CD8-positive, alpha-beta memory T cell (primary cell): ENCODE data around the gene MFSD2B. TPM values are rescaled to one million over a fixed set of nuclear protein-coding genes. Genes with fewer than 3 reads are reported as not detected.
A peak's percentile ranks its signal among the peaks of the same experiment; 100 is the strongest.

Experiments
- CTCF ChIA-PET: fragments of 350-600 bp; sonication (Branson Sonifier 250); formaldehyde crosslinking; loops from one replicate; lab custom pipeline; 2021; ENCODE audit warnings: antibody characterized with exemption; lab: Charles Lee
- POLR2A ChIA-PET: fragments of 350-600 bp; sonication (Branson Sonifier 250); formaldehyde crosslinking; loops from one replicate; lab custom pipeline; 2021; ENCODE audit warnings: antibody characterized with exemption; lab: Charles Lee
- DNase-seq, 5 donors: peaks; one replicate each; pipeline versions ENCODE4 v3.0.0 to v3.0.0-alpha.2; 2020 to 2022; ENCODE audit warnings: mixed read lengths in 1 of 5
- H3K27ac ChIP-seq: one replicate; pipeline ENCODE4 v1.7.0; 2013; ENCODE audit warnings: low read depth, mild to moderate bottlenecking, low read length, moderate library complexity
- H3K27me3 ChIP-seq: 2 replicates; pipeline ENCODE4 v1.7.0; 2013; ENCODE audit warnings: low read length, mild to moderate bottlenecking; ENCODE audit not compliant: insufficient read depth, poor library complexity, severe bottlenecking
- H3K36me3 ChIP-seq: 2 replicates; pipeline ENCODE4 v1.7.0; 2013; ENCODE audit warnings: mild to moderate bottlenecking, low read length, moderate library complexity; ENCODE audit not compliant: insufficient read depth
- H3K4me1 ChIP-seq: 2 replicates; pipeline ENCODE4 v1.7.0; 2013; ENCODE audit warnings: mild to moderate bottlenecking, low read length, moderate library complexity; ENCODE audit not compliant: insufficient read depth
- H3K4me3 ChIP-seq: 2 replicates; pipeline ENCODE4 v1.7.0; 2013; ENCODE audit warnings: mild to moderate bottlenecking, low read length
- H3K9me3 ChIP-seq: 2 replicates; pipeline ENCODE4 v1.7.0; 2013; ENCODE audit warnings: mild to moderate bottlenecking, low read length
- H3K27ac Mint-ChIP-seq, 8 donors: one replicate each; pipeline ENCODE4 v1.8.0; 2020 to 2021; ENCODE audit warnings: mixed read lengths in 8 of 8, mild to moderate bottlenecking in 6 of 8, inconsistent platforms in 3 of 8, moderate library complexity in 3 of 8
- H3K27me3 Mint-ChIP-seq, 2 donors: one replicate each; pipeline ENCODE4 v1.8.0; 2020 to 2021; ENCODE audit warnings: mixed read lengths in 2 of 2, mild to moderate bottlenecking in 1 of 2, moderate library complexity in 1 of 2
- H3K36me3 Mint-ChIP-seq, 3 donors: one replicate each; pipeline ENCODE4 v1.8.0; 2020 to 2021; ENCODE audit warnings: mixed read lengths in 3 of 3, inconsistent platforms in 1 of 3, mild to moderate bottlenecking in 1 of 3
- H3K4me1 Mint-ChIP-seq, 3 donors: one replicate each; pipeline ENCODE4 v1.8.0; 2020 to 2021; ENCODE audit warnings: mixed read lengths in 3 of 3, inconsistent platforms in 1 of 3, mild to moderate bottlenecking in 1 of 3
- H3K4me3 Mint-ChIP-seq, 7 donors: one replicate each; pipeline ENCODE4 v1.8.0; 2020 to 2021; ENCODE audit warnings: mixed read lengths in 7 of 7, mild to moderate bottlenecking in 6 of 7, moderate library complexity in 4 of 7, inconsistent platforms in 2 of 7
- H3K9me3 Mint-ChIP-seq, 5 donors: one replicate each; pipeline ENCODE4 v1.8.0; 2020 to 2022; ENCODE audit warnings: mixed read lengths in 5 of 5, mild to moderate bottlenecking in 3 of 5, moderate library complexity in 2 of 5, inconsistent platforms in 1 of 5
- polyA plus RNA-seq: library from polyadenylated mRNA; unstranded; fragments of 300-500 nt; fragmentation: Illumina TruSeq; gene quantifications from one replicate; pipeline ENCODE4 v1.2.3, GENCODE V29; 2021
- total RNA-seq, 2 experiments: library from RNA; stranded (reverse); gene quantifications; one replicate each; pipeline ENCODE4 v1.2.3, GENCODE V29; 2021

MFSD2B gene
- total and polyA plus RNA-seq, 3 experiments from 2014 or later, result 0.24 TPM; not detected in 2

DNA sequence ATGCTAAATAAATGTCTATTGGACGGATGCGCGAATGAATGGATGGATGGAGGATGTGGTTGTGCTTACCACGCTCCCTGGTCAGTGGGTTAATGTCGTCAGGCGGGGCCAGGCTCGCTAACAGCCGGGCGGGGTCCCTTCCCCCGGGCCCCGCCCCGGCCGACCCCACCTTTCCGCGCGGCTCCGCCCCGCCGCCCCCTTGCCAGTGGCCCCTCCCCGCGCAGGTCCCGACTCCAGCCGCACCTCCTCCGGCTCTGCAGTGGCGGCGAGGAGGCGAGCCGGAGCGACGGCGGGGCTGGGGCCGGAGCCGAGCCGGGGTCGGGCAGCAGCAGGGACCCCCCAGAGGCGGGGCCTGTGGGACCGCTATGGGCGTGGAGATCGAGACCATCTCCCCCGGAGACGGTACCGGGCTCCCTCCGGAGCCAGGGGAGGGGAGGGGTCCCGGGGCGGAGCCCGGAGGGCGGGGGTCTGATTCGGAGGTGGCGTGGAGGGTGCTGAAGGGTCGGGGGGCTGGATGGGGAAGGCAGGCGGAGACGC, 39.7 kb downstream of the MFSD2B start, which contains the start of gene FKBP1B:
Gene FKBP1B (plus strand): TSS at position 257 of the 537 bp plus-strand sequence. CDS start 109 bp downstream, at position 366.
- Histone ChIP-seq H3K9me3 (no peaks in the 10 kb centered on the region), H3K27ac (no peak within 1 kb of the TSS), H3K4me1 (peaks cover 22% of the 10 kb centered on the region), H3K27me3 (peaks cover 7% of the 10 kb centered on the region), H3K36me3 (no peaks in the 10 kb centered on the region), H3K4me3 (peak within 1 kb of the TSS; percentile 51)
- Mint-ChIP-seq H3K4me3 (peak within 1 kb of the TSS in 2 of 7 donors; percentile 82 to 92), H3K4me1 (peaks cover 22 to 36% (median 35%) of the 10 kb centered on the region in 3 donors), H3K9me3 (no peaks in the 10 kb centered on the region), H3K36me3 (peaks cover 0 to 3% (median 0%) of the 10 kb centered on the region in 3 donors), H3K27ac (peak within 1 kb of the TSS in 4 of 8 donors; percentile 22 to 61 (median 52)), H3K27me3 (peaks cover 0 to 2% of the 10 kb centered on the region in 2 donors)
- CTCF ChIA-PET, result interaction anchor here (2.5 to 3.2 kb wide), 2 partner anchors 35 to 123 kb away, joined by 11 to 14 read pairs; partner anchors contain the start of genes ATAD2B and TP53I3
- POLR2A ChIA-PET, result interaction anchor here (1.1 to 1.4 kb wide), 2 partner anchors 27 to 123 kb away, joined by 3 to 7 read pairs; partner anchors contain the start of gene ATAD2B
- DNase-seq, result peak; percentile 34 to 79 (median 62)

DNA sequence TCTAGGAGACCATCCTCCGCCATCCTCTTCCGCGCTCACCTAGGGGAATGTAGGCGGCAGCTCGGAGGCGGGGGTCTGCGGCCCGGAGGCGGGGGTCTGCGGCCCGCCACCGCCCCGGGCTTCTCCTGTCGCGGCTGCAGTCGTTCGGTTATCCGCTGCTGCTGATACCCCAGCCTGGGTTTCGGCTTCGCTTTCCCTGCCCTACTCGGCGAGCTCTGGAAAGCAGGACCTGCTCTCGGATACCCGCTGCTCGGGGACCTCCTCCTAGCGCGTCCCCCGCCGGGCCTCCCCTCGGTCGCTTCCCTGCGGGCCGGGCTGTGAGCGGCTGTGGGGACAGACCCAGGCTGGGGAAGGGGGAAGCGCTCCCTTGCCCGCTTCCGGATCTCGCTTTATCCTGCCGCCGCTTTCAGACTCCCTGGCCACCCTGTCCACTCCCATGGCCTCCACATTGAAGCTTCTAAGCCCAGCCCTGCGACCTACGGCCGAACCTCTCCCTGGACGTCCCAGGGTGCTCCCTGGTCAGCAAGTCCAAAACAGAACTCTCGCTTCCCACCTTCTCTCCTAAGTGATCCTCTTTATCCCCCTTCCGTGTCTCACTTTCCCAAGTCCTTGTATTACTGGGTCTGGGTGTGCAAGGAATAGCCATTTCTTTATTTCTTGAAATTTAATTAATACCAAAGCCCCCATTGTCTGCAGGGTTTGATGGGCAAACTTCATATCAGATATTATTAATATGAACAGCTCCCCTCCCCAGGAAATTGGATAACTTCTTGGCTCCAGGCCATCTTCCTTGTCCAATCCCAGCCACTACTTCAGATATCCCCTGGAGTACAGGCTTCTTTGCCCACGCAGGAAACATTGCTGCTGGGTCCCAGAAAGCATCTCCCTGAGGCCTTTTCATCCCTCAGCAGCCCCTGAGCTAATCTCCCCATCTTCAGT, 40.4 kb downstream of the MFSD2B start:
- H3K9me3 Mint-ChIP-seq, result no peaks in the 10 kb centered on the region
- Histone ChIP-seq H3K27me3 (peaks cover 7% of the 10 kb centered on the region), H3K27ac (no peak overlapping the region), H3K36me3 (no peaks in the 10 kb centered on the region), H3K4me3 (peak overlapping the region; percentile 51), H3K4me1 (peaks cover 22% of the 10 kb centered on the region), H3K9me3 (no peaks in the 10 kb centered on the region)
- peaks cover 0 to 2% of the 10 kb centered on the region in 2 donors for H3K27me3 Mint-ChIP-seq
- peaks cover 19 to 30% (median 29%) of the 10 kb centered on the region in 3 donors for H3K4me1 Mint-ChIP-seq
- DNase-seq, result no peak
- CTCF ChIA-PET, result interaction anchor here (1.1 to 3.2 kb wide), 4 partner anchors 26 to 123 kb away, joined by 3 to 14 read pairs (median 8); partner anchors contain the start of genes ATAD2B, SF3B6 and TP53I3
- POLR2A ChIA-PET, result no interaction called here
- peak overlapping the region in 2 of 7 donors; percentile 30 to 92 for H3K4me3 Mint-ChIP-seq
- H3K27ac Mint-ChIP-seq, result no peak overlapping the region
- peaks cover 0 to 3% (median 0%) of the 10 kb centered on the region in 3 donors for H3K36me3 Mint-ChIP-seq

- Histone ChIP-seq H3K36me3 (no peaks in the 10 kb centered on the region), H3K4me1 (peaks cover 14% of the 10 kb centered on the region), H3K4me3 (no peak overlapping the region), H3K27me3 (peaks cover 7% of the 10 kb centered on the region), H3K9me3 (no peaks in the 10 kb centered on the region), H3K27ac (no peak overlapping the region)
- no peak overlapping the region for H3K4me3 Mint-ChIP-seq
- H3K27ac Mint-ChIP-seq, result no peak overlapping the region
- peaks cover 13 to 21% (median 20%) of the 10 kb centered on the region in 3 donors for H3K4me1 Mint-ChIP-seq
- POLR2A ChIA-PET, result no interaction called here
- peaks cover 0 to 2% of the 10 kb centered on the region in 2 donors for H3K27me3 Mint-ChIP-seq
- H3K9me3 Mint-ChIP-seq, result no peaks in the 10 kb centered on the region
- CTCF ChIA-PET, result interaction anchor here (1.3 to 3.2 kb wide), 2 partner anchors 27 to 32 kb away, joined by 3 to 14 read pairs; partner anchors contain the start of gene TP53I3
- no peak for DNase-seq
- peaks cover 0 to 3% (median 0%) of the 10 kb centered on the region in 3 donors for H3K36me3 Mint-ChIP-seq
Measured at GRCh38 chr2:24051833-24052232, 41.9 kb downstream of the MFSD2B start.

DNA sequence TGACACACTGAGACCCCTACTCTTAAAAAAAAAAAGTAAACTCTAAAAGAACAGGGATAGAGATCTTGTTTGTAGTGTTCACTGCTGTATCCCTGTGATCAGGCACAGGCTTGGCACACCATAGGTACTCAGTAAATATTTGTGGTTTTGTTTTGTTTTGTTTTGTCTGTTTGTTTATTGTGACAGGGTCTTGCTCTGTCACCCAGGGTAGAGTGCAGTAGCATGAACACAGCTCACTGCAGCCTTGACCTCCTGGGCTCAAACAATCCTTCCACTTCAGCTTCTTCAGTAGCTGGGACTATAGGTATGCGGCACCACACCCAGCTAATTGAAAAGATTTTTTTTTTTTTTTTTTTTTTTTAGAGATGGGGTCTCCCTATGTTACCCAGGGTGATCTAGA, 43.1 kb downstream of the MFSD2B start:
- Histone ChIP-seq H3K27ac (no peak overlapping the region), H3K36me3 (no peaks in the 10 kb centered on the region), H3K9me3 (no peaks in the 10 kb centered on the region), H3K4me1 (peaks cover 9% of the 10 kb centered on the region), H3K4me3 (no peak overlapping the region), H3K27me3 (peaks cover 7% of the 10 kb centered on the region)
- H3K4me1 Mint-ChIP-seq, result peaks cover 4 to 11% (median 9%) of the 10 kb centered on the region in 3 donors
- CTCF ChIA-PET, result no interaction called here
- no peaks in the 10 kb centered on the region for H3K36me3 Mint-ChIP-seq
- no peaks in the 10 kb centered on the region for H3K9me3 Mint-ChIP-seq
- H3K27me3 Mint-ChIP-seq, result peaks cover 0 to 2% of the 10 kb centered on the region in 2 donors
- POLR2A ChIA-PET, result interaction anchor here (0.8 kb wide), 1 partner anchor 20 kb away, joined by 3 read pairs; no protein-coding TSS in a partner anchor
- no peak for DNase-seq
- no peak overlapping the region for H3K27ac Mint-ChIP-seq
- peak overlapping the region in 1 of 7 donors; percentile 57 for H3K4me3 Mint-ChIP-seq

DNA sequence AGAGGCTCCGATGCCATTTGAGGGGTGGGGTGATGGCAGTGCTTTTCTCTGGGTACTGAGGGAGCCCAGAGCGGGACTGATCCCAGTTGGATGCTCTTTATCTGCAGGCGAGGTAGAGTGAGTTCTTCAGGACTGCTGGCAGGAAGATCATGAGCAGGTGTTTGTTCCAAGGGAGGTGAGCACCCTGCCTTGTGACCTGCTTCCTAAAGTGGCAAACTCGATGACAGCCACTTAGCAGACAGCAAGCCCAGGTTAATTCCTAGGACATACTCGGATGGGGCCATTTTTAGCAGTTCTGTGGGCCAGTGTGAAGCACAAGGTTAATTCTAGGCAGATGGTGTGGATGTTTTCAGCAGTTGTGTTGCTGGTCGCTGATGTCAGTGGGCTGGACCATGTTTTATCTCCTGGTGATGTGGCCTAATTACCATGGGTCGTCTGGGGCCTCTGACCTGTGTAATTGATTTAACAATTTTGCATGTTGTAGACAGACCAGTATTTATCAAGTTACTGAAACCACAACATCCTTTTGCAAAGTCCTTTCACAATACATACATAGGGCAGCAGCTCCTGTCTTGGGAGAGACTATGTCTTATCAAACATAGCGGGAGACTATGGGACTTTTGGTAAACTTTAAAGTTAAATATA, 44.6 kb downstream of the MFSD2B start:
- no peaks in the 10 kb centered on the region for H3K9me3 Mint-ChIP-seq
- Histone ChIP-seq H3K27me3 (peaks cover 7% of the 10 kb centered on the region), H3K9me3 (no peaks in the 10 kb centered on the region), H3K4me3 (no peak overlapping the region), H3K4me1 (peaks cover under 1% of the 10 kb centered on the region), H3K36me3 (no peaks in the 10 kb centered on the region), H3K27ac (no peak overlapping the region)
- H3K4me1 Mint-ChIP-seq, result peaks cover 0 to under 1% (median under 1%) of the 10 kb centered on the region in 3 donors
- peak overlapping the region in 2 of 7 donors; percentile 25 to 52 for H3K4me3 Mint-ChIP-seq
- no peaks in the 10 kb centered on the region for H3K36me3 Mint-ChIP-seq
- H3K27me3 Mint-ChIP-seq, result peaks cover 0 to 2% of the 10 kb centered on the region in 2 donors
- DNase-seq, result no peak
- ChIA-PET CTCF (no interaction called here), POLR2A (no interaction called here)
- H3K27ac Mint-ChIP-seq, result peak overlapping the region in 1 of 8 donors; percentile 30

DNA sequence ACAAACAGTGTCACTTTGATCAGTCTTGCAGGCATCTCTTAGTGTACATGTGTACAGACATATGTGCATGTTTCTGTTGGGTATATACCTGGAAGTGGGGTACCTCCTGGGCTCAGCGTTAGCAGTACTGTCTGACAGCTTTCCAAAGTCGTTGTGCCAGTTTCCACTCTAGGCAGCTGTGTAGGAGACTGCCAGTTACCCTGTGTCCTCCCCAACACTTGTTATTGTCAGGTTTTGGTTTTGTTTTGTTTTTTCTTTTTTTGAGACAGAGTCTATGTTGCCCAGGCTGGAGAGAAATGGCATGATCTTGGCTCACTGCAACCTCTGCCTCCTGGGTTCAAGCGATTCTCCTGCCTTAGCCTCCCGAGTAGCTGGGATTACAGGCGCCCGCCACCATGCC, 45.9 kb downstream of the MFSD2B start:
- DNase-seq, result no peak
- no peak overlapping the region for H3K27ac Mint-ChIP-seq
- POLR2A ChIA-PET, result no interaction called here

GRCh38 chr2:24058564-24059271, 48.8 kb downstream of the MFSD2B start:
- Mint-ChIP-seq H3K4me3 (no peak overlapping the region), H3K4me1 (no peaks in the 10 kb centered on the region), H3K27me3 (no peaks in the 10 kb centered on the region), H3K9me3 (no peaks in the 10 kb centered on the region), H3K36me3 (no peaks in the 10 kb centered on the region), H3K27ac (no peak overlapping the region)
- POLR2A ChIA-PET, result no interaction called here
- CTCF ChIA-PET, result no interaction called here
- DNase-seq, result no peak
- Histone ChIP-seq H3K4me1 (no peaks in the 10 kb centered on the region), H3K36me3 (no peaks in the 10 kb centered on the region), H3K27me3 (no peaks in the 10 kb centered on the region), H3K9me3 (no peaks in the 10 kb centered on the region), H3K27ac (no peak overlapping the region), H3K4me3 (no peak overlapping the region)

More for the DNA sequence above, 45.9 kb downstream of the MFSD2B start:
- peaks cover 0 to 2% of the 10 kb centered on the region in 2 donors for H3K27me3 Mint-ChIP-seq
- no peaks in the 10 kb centered on the region for H3K36me3 Mint-ChIP-seq
- Histone ChIP-seq H3K9me3 (no peaks in the 10 kb centered on the region), H3K27ac (no peak overlapping the region), H3K4me1 (no peaks in the 10 kb centered on the region), H3K36me3 (no peaks in the 10 kb centered on the region), H3K27me3 (peaks cover under 1% of the 10 kb centered on the region), H3K4me3 (no peak overlapping the region)
- no peak overlapping the region for H3K4me3 Mint-ChIP-seq
- no peaks in the 10 kb centered on the region for H3K9me3 Mint-ChIP-seq
- CTCF ChIA-PET, result no interaction called here
- no peaks in the 10 kb centered on the region for H3K4me1 Mint-ChIP-seq
